IPS-NIHi7 (cell line): Measurements from ENCODE around the gene TGFBR3.

Source experiments
- DNase-seq: peaks from one replicate; pipeline ENCODE4 v3.0.0; 2012; ENCODE audit warnings: mixed read lengths; ENCODE audit errors: extremely low spot score

Gene TGFBR3

GRCh38 chr1:91711504-91712247 is 174.3 kb downstream of the TGFBR3 start:
- no peak for DNase-seq

GRCh38 chr1:91710261-91710660 is 175.7 kb downstream of the TGFBR3 start:
- no peak for DNase-seq

- DNase-seq: no peak
Observed at GRCh38 chr1:91708691-91709090, 177.3 kb downstream of the TGFBR3 start.

GRCh38 chr1:91707890-91708218 is 178.1 kb downstream of the TGFBR3 start:
- no peak for DNase-seq

- no peak for DNase-seq
Observed at GRCh38 chr1:91707114-91707889, 178.6 kb downstream of the TGFBR3 start.

- DNase-seq: no peak
Observed at GRCh38 chr1:91706140-91706957, 179.6 kb downstream of the TGFBR3 start.

- no peak for DNase-seq
Observed at GRCh38 chr1:91704746-91705145, 181.2 kb downstream of the TGFBR3 start.

- no peak for DNase-seq
Observed at GRCh38 chr1:91703095-91703494, 182.9 kb downstream of the TGFBR3 start.

GRCh38 chr1:91701472-91701869 is 184.5 kb downstream of the TGFBR3 start:
- DNase-seq: no peak

- DNase-seq: no peak
Observed at GRCh38 chr1:91700771-91701471, 185.0 kb downstream of the TGFBR3 start.

- DNase-seq: no peak
Observed at GRCh38 chr1:91700332-91700731, 185.6 kb downstream of the TGFBR3 start.

- DNase-seq: no peak
Observed at GRCh38 chr1:91699339-91699974, 186.5 kb downstream of the TGFBR3 start.

GRCh38 chr1:91697861-91698260 is 188.1 kb downstream of the TGFBR3 start:
- DNase-seq: no peak

GRCh38 chr1:91697416-91697815 is 188.5 kb downstream of the TGFBR3 start:
- no peak for DNase-seq

- no peak for DNase-seq
Observed at GRCh38 chr1:91696321-91696720, 189.6 kb downstream of the TGFBR3 start.

- DNase-seq: no peak
Observed at GRCh38 chr1:91693557-91693956, 192.4 kb downstream of the TGFBR3 start.

- no peak for DNase-seq
Observed at GRCh38 chr1:91691525-91691924, 194.4 kb downstream of the TGFBR3 start.

GRCh38 chr1:91689641-91690481 is 196.1 kb downstream of the TGFBR3 start:
- DNase-seq: no peak

- no peak for DNase-seq
Observed at GRCh38 chr1:91687452-91687851, 198.5 kb downstream of the TGFBR3 start.

GRCh38 chr1:91685994-91686393 is 200.0 kb downstream of the TGFBR3 start:
- no peak for DNase-seq
